Glutamatergic neuron (in vitro differentiated cells): ENCODE measurements around the gene CD209. TPM values are rescaled to one million over a fixed set of nuclear protein-coding genes. Genes with fewer than 3 reads are reported as not detected.

Experiments used
- DNase-seq: peaks from one replicate; pipeline ENCODE4 v3.0.0; 2022
- H3K27ac Mint-ChIP-seq: one replicate; pipeline ENCODE4 v1.8.0; 2020; ENCODE audit warnings: mild to moderate bottlenecking, mixed read lengths, inconsistent platforms; ENCODE audit not compliant: unreplicated experiment
- H3K27me3 Mint-ChIP-seq: one replicate; pipeline ENCODE4 v1.8.0; 2020; ENCODE audit warnings: mild to moderate bottlenecking, moderate library complexity, mixed read lengths, inconsistent platforms; ENCODE audit not compliant: unreplicated experiment
- H3K36me3 Mint-ChIP-seq: one replicate; pipeline ENCODE4 v1.8.0; 2020; ENCODE audit warnings: mild to moderate bottlenecking, mixed read lengths, inconsistent platforms; ENCODE audit not compliant: unreplicated experiment
- H3K4me1 Mint-ChIP-seq: one replicate; pipeline ENCODE4 v1.8.0; 2020; ENCODE audit warnings: mild to moderate bottlenecking, low read depth, mixed read lengths, inconsistent platforms; ENCODE audit not compliant: unreplicated experiment
- H3K4me3 Mint-ChIP-seq: one replicate; pipeline ENCODE4 v1.8.0; 2020; ENCODE audit warnings: mild to moderate bottlenecking, mixed read lengths, inconsistent platforms; ENCODE audit not compliant: unreplicated experiment
- H3K9me3 Mint-ChIP-seq: one replicate; pipeline ENCODE4 v1.8.0; 2020; ENCODE audit warnings: mild to moderate bottlenecking, moderate library complexity, mixed read lengths, inconsistent platforms; ENCODE audit not compliant: unreplicated experiment
- CTCF ChIP-seq: fragments of 200-600 bp; sonication (generic); IDR thresholded peaks from one replicate; pipeline ENCODE4 v1.5.0; 2021; ENCODE audit not compliant: partially characterized antibody, unreplicated experiment
- total RNA-seq: library from RNA; stranded (reverse); fragmentation: NEBNext Ultra II Directional; extraction: Animal tissue kit (Norgen Biotek cat#: 25700); gene quantifications from one replicate; pipeline ENCODE4 v1.2.1, GENCODE V29; 2021; ENCODE audit not compliant: unreplicated experiment

The CD209 gene
- total RNA-seq, 1 donor from 2014 or later: not detected

GRCh38 chr19:7790416-7790815, 43.1 kb upstream of the CD209 start:
- H3K4me1 Mint-ChIP-seq: no peaks in the 10 kb centered on the region
- peaks cover 8% of the 10 kb centered on the region for H3K36me3 Mint-ChIP-seq
- H3K4me3 Mint-ChIP-seq: no peak overlapping the region
- DNase-seq: no peak
- peaks cover 6% of the 10 kb centered on the region for H3K9me3 Mint-ChIP-seq
- TF ChIP-seq CTCF: no peak
- peaks cover 10% of the 10 kb centered on the region for H3K27me3 Mint-ChIP-seq
- no peak overlapping the region for H3K27ac Mint-ChIP-seq

DNA sequence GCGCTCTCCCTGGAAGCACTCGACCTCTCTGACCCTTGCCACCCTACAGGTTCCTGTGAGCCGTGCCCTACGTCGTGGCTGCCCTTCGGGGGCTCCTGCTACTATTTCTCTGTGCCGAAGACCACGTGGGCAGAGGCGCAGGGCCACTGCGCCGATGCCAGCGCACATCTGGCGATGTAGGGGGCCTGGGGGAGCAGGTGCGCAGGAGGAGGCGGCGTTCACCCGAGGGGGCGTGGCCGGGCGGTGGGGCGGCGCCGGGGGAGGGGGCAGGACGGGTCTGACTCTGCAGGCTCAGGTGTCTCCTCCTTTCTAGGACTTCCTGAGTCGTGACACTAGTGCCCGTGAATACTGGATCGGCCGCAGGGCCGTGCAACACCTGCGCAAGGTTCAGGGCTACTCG, 42.1 kb upstream of the CD209 start:
- no peaks in the 10 kb centered on the region for H3K4me1 Mint-ChIP-seq
- peaks cover 8% of the 10 kb centered on the region for H3K36me3 Mint-ChIP-seq
- peaks cover 11% of the 10 kb centered on the region for H3K27me3 Mint-ChIP-seq
- peak overlapping the region; percentile 57 for H3K4me3 Mint-ChIP-seq
- DNase-seq: no peak
- peaks cover 6% of the 10 kb centered on the region for H3K9me3 Mint-ChIP-seq
- no peak for TF ChIP-seq CTCF
- H3K27ac Mint-ChIP-seq: no peak overlapping the region

GRCh38 chr19:7788933-7789323, 41.6 kb upstream of the CD209 start:
- Mint-ChIP-seq H3K27ac (no peak overlapping the region), H3K27me3 (peaks cover 11% of the 10 kb centered on the region), H3K36me3 (peaks cover 8% of the 10 kb centered on the region), H3K4me3 (peak overlapping the region; percentile 73), H3K4me1 (no peaks in the 10 kb centered on the region), H3K9me3 (peaks cover 6% of the 10 kb centered on the region)
- TF ChIP-seq CTCF: no peak
- DNase-seq: no peak

DNA sequence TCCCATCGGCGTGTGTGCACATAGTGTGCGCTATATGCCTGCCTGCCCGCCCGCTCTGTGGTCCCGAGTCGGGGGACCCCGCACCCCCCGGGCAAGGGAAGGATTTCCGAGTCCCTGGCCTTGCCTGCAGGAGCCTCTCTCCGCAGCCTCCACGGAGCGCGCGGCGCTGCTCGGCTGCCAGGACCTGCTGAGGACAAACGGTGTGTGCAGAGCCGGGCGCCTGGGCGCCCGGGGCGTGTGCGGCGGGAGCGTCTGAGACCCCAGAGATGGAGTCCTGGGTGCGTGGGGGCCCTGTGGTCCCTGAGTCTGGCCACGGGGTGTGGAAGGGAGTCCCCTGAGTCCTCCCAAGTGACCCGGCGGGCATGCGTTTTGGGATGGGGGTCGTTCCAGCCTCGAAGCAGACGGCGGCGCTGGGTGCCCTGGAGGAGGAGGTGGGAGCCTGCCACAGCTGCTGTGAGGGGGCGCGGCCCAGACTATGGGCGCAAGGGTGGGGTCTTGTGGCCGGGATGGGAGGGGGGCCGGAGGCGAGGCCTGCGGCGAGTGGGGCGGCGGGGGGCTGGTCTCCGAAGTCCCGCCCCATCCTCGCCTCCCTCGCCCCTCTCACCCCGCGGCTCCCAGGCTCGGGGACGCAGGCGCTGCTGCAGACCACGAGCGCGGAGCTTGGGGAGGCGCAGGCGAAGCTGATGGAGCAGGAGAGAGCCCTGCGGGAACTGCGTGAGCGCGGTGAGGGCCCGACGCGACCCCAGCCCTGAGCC, 41.0 kb upstream of the CD209 start:
- DNase-seq: peak; percentile 57
- H3K36me3 Mint-ChIP-seq: peaks cover 8% of the 10 kb centered on the region
- peaks cover 8% of the 10 kb centered on the region for H3K27me3 Mint-ChIP-seq

More for the DNA sequence above, 41.0 kb upstream of the CD209 start:
- Mint-ChIP-seq H3K4me1 (no peaks in the 10 kb centered on the region), H3K27ac (no peak overlapping the region), H3K4me3 (no peak overlapping the region), H3K9me3 (peaks cover 8% of the 10 kb centered on the region)
- TF ChIP-seq CTCF: no peak
